Fibroblast of villous mesenchyme (primary cell): ENCODE measurements around the gene ALOX5. TPM values are rescaled to one million over a fixed set of nuclear protein-coding genes. Genes with fewer than 3 reads are reported as not detected.

Experiments used
- DNase-seq: peaks from one replicate; pipeline ENCODE4 v3.0.0-alpha.2; 2010; ENCODE audit warnings: low read depth
- H3K4me3 ChIP-seq: 2 replicates; pipeline ENCODE4 v1.5.1; 2011; ENCODE audit warnings: low read depth, mild to moderate bottlenecking, low read length
- total RNA-seq: library from RNA; depleted of rRNA; stranded (reverse); fragments of >200 nt; gene quantifications from 2 replicates; pipeline ENCODE4 v1.2.3, GENCODE V29; 2012
- TF ChIP-seq, protein P1 (sequence below): IDR thresholded peaks from 2 replicates; pipeline ENCODE4 v1.5.1; 2012; ENCODE audit warnings: low read depth, mild to moderate bottlenecking, low read length; ENCODE audit not compliant: insufficient read depth

The ALOX5 gene
- total RNA-seq, 1 donor: not detected

DNA sequence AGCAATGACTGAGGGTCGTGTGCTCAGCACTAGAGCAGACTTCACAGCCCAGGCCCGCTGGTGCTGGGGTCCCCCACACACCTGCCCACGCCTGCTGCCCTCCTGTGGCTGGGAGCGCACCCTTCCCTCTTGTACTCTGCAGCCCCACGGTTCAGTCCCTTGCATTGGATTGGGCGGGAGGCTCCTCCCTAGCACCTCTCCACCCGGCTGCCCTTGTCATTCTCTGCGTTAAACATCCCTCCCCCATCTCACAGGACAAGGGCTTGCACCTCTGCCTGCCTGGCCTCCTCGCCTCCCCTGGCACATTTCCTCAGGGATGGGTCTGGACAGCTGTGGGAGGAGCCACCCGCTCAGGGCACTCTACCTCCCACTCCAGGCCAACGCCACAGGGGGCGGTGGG is 68.6 kb downstream of the ALOX5 start:
- TF ChIP-seq, protein P1, sequence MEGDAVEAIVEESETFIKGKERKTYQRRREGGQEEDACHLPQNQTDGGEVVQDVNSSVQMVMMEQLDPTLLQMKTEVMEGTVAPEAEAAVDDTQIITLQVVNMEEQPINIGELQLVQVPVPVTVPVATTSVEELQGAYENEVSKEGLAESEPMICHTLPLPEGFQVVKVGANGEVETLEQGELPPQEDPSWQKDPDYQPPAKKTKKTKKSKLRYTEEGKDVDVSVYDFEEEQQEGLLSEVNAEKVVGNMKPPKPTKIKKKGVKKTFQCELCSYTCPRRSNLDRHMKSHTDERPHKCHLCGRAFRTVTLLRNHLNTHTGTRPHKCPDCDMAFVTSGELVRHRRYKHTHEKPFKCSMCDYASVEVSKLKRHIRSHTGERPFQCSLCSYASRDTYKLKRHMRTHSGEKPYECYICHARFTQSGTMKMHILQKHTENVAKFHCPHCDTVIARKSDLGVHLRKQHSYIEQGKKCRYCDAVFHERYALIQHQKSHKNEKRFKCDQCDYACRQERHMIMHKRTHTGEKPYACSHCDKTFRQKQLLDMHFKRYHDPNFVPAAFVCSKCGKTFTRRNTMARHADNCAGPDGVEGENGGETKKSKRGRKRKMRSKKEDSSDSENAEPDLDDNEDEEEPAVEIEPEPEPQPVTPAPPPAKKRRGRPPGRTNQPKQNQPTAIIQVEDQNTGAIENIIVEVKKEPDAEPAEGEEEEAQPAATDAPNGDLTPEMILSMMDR: no peak
- no peak for DNase-seq
- no peak overlapping the region for H3K4me3 ChIP-seq

DNA sequence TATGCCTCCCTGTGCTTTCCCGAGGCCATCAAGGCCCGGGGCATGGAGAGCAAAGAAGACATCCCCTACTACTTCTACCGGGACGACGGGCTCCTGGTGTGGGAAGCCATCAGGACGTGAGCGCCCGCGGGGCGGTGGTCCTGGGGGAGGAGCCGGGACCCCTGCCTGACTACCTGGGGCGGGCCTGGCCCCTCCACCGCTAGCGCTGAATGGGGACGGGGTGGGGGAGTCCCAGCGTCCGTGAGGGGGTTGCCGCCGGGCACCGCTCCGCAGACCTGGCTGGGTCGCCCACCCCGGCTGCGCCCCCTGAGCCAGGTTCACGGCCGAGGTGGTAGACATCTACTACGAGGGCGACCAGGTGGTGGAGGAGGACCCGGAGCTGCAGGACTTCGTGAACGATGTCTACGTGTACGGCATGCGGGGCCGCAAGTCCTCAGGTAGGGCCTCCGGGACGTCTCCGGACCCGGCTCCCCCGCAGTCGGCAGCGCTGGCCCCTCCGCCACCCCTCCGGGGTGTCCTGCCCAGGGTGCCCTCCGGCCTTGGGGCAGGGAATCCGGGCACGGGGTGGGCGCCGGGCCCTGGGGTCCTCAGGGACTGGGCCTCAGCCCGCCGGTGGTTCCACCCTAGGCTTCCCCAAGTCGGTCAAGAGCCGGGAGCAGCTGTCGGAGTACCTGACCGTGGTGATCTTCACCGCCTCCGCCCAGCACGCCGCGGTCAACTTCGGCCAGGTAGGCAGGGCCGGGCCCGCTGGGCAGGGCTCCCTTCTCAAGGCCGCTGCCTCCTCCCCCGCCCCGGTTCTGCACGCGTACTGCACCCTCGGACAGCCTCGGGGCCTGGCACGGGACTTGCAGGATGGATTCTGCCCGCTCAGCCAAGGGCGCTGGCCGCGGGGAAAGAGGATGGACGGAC is 69.3 kb downstream of the ALOX5 start:
- TF ChIP-seq, protein P1: no peak
- no peak for DNase-seq
- H3K4me3 ChIP-seq: no peak overlapping the region

DNA sequence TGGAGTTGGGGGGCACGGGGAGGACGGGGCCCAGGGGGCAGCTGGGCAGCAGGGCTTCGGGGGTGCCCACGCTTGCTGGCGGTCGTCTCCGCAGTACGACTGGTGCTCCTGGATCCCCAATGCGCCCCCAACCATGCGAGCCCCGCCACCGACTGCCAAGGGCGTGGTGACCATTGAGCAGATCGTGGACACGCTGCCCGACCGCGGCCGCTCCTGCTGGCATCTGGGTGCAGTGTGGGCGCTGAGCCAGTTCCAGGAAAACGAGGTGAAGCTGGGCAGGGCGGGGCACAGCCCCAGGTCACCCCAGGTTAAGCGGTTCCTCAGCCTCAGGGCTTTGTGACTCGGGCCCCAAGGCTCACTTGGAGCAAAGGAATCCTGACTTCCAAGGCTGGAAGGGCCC is 70.0 kb downstream of the ALOX5 start:
- H3K4me3 ChIP-seq: no peak overlapping the region
- TF ChIP-seq, protein P1: no peak
- no peak for DNase-seq

DNA sequence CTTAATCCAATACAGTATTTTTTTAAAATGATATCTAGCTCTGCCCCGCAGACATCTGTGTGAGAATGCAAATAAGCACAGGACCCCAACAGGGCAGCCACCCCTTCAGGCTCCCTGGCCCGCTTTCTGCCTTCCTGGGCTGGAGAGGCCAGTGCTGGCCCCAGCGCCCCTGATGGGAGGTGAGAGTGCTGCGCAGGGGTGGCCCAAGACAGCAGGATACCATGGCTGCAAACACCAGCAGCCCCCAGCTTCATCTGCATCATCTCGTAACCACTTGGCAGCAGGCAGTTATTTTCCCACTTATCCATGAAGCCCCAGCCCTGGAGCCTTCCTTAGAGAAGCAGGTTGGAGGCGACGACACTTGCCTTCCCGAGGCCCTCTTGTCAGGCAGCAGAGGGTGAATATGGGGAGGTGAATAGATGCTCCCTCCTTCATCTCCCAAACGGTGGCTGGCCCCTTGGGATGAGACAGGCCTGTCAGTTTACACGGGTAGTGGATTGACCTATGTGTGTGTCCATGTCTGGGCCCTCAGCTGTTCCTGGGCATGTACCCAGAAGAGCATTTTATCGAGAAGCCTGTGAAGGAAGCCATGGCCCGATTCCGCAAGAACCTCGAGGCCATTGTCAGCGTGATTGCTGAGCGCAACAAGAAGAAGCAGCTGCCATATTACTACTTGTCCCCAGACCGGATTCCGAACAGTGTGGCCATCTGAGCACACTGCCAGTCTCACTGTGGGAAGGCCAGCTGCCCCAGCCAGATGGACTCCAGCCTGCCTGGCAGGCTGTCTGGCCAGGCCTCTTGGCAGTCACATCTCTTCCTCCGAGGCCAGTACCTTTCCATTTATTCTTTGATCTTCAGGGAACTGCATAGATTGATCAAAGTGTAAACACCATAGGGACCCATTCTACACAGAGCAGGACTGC is 71.2 kb downstream of the ALOX5 start:
- TF ChIP-seq, protein P1: no peak
- no peak overlapping the region for H3K4me3 ChIP-seq
- no peak for DNase-seq

DNA sequence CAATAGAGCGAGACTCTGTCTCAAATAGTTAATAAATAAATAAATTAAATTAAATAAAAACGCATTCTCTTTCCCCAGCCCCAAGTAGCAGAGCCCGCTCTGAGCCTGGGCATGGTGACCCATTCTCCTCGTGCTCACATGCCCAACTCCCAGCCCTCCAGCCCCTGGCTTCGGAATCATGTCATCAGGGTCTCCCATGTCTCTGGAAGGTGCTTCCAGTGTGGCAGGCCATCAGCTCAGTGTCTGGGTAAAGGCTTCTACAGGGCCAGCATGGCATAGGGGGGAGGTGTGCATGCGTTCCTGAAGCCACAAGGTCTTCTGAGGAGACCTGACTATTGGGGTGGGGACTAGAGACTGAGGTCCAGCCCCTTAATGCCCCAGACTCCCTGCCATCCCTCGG is 72.8 kb downstream of the ALOX5 start:
- H3K4me3 ChIP-seq: no peak overlapping the region
- TF ChIP-seq, protein P1: no peak
- no peak for DNase-seq

DNA sequence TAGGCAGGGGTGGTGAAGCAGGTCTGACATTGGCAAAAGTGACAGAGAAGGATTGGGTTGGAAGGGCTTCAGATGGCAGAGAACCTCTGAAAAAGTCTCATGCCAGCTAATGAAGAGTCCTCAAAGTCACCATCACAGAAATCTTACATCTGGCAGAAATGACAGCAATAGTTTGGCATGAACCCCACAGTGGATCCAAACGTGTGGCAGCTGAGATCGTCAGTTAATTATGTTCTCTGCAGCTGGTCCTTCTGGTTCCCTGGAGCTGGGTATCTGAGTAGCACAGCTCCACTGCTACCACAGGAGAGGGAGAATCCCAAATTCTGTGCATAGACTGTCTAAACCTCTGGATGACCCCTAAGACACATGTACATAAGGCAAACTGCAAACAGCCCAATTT is 73.4 kb downstream of the ALOX5 start:
- no peak overlapping the region for H3K4me3 ChIP-seq
- TF ChIP-seq, protein P1: no peak
- no peak for DNase-seq
